Left lung (tissue), 10 donors: ENCODE results near the gene ARID5B. TPM values are rescaled to one million over a fixed set of nuclear protein-coding genes. Genes with fewer than 3 reads are reported as not detected.

ENCODE experiments used
- ATAC-seq: fragments of 200-7000 bp; cut with Tn5 transposase; one replicate; pipeline ENCODE4 v1.9.1; 2020; ENCODE audit warnings: moderate library complexity
- DNase-seq, 4 donors: peaks; one replicate each; pipeline ENCODE4 v3.0.0-alpha.2; 2013 to 2020
- H3K27ac ChIP-seq, 2 donors: fragments of 200-600 bp; sonication (generic) in 1 of 2; one replicate each; pipeline versions ENCODE4 v1.5.0 to v1.8.0; 2020 to 2021
- H3K27me3 ChIP-seq, 2 donors: fragments of 200-600 bp; sonication (generic) in 1 of 2; one replicate each; pipeline versions ENCODE4 v1.5.0 to v1.8.0; 2020 to 2021
- H3K36me3 ChIP-seq, 2 donors: fragments of 200-600 bp; sonication (generic) in 1 of 2; one replicate each; pipeline versions ENCODE4 v1.5.0 to v1.8.0; 2020 to 2021
- H3K4me1 ChIP-seq, 2 donors: fragments of 200-600 bp; one replicate each; pipeline ENCODE4 v1.8.0; 2021
- H3K4me3 ChIP-seq, 2 donors: fragments of 200-600 bp; sonication (generic) in 1 of 2; one replicate each; pipeline versions ENCODE4 v1.5.0 to v1.8.0; 2020 to 2021; ENCODE audit warnings: mild to moderate bottlenecking in 1 of 2
- H3K9me3 ChIP-seq, 2 donors: fragments of 200-600 bp; sonication (generic) in 1 of 2; one replicate each; pipeline versions ENCODE4 v1.5.0 to v1.8.0; 2020 to 2021
- intact Hi-C, 2 donors: fragments of 100-400 bp; cut with DNase I; formaldehyde crosslinking; loops; one replicate each; pipeline versions ENCODE4 v1.11.2 to v1.14.2; 2022
- polyA plus RNA-seq, 6 donors: library from polyadenylated mRNA; unstranded; fragments of 120-200 nt; gene quantifications; one replicate each; pipeline ENCODE4 v1.2.1, GENCODE V29; 2013; ENCODE audit not compliant: insufficient read length in 6 of 6
- total RNA-seq, 2 donors: library from RNA; stranded (reverse); fragmentation: NEBNext Ultra II Directional; extraction: Animal tissue kit (Norgen Biotek cat#: 25700); gene quantifications; one replicate each; pipeline ENCODE4 v1.2.1, GENCODE V29; 2021
- TF ChIP-seq, protein P1 (sequence below), 2 donors: fragments of 200-600 bp; sonication (generic) in 1 of 2; IDR thresholded peaks; one replicate each; pipeline versions ENCODE4 v1.5.0 to v1.8.0; 2021; ENCODE audit warnings: antibody characterized with exemption in 2 of 2
- donor health status: DM: no; HTN: yes; CAD: no.
- donor health status: DM: no; HTN: no; CAD: no.

Gene ARID5B
- total and polyA plus RNA-seq, 8 donors, result 29.9 to 51.5 (median 44.4) TPM

DNA sequence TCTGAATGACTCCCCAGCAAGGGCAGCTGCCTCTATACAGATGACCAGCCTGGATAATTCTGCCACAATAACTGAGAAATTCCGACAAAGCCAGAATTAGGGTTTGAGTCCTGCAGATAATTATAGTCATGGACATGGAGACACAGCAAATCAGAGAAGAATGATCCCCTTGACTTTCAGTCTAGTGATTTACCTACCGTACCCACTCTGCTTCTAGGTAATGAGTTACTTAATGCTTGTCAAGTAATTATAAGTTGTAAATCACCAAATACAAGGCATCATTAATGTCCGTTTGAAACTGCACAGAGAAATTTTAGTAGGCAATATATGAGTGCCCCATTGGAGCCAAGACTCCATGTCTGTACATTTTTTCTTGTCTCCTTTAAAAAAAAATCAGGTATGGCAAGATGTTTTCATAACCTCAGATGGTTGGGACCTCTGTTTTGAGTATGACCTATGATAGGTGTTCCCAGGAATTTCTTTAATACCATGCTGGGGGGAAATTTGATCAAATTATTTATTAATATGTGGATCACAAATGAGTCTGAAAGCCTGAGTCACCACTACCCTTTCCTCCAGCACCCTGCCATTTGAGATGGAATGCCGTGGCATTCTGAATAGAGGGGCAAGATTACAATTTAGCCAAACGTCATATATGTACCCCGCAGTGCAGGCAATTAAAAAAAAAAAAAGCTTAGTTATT lies 5.5 kb upstream of the ARID5B start:
- TF ChIP-seq, protein P1, sequence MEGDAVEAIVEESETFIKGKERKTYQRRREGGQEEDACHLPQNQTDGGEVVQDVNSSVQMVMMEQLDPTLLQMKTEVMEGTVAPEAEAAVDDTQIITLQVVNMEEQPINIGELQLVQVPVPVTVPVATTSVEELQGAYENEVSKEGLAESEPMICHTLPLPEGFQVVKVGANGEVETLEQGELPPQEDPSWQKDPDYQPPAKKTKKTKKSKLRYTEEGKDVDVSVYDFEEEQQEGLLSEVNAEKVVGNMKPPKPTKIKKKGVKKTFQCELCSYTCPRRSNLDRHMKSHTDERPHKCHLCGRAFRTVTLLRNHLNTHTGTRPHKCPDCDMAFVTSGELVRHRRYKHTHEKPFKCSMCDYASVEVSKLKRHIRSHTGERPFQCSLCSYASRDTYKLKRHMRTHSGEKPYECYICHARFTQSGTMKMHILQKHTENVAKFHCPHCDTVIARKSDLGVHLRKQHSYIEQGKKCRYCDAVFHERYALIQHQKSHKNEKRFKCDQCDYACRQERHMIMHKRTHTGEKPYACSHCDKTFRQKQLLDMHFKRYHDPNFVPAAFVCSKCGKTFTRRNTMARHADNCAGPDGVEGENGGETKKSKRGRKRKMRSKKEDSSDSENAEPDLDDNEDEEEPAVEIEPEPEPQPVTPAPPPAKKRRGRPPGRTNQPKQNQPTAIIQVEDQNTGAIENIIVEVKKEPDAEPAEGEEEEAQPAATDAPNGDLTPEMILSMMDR (IDR thresholded peaks at IDR 0.05), result no peak
- Histone ChIP-seq H3K4me3 (no peak overlapping the region), H3K27me3 (no peaks in the 10 kb centered on the region), H3K4me1 (peaks cover 3 to 40% of the 10 kb centered on the region in 2 donors), H3K27ac (no peak overlapping the region), H3K9me3 (no peaks in the 10 kb centered on the region), H3K36me3 (no peaks in the 10 kb centered on the region)
- intact Hi-C loops, result no loop called here
- DNase-seq (no peak), ATAC-seq (no peak)

DNA sequence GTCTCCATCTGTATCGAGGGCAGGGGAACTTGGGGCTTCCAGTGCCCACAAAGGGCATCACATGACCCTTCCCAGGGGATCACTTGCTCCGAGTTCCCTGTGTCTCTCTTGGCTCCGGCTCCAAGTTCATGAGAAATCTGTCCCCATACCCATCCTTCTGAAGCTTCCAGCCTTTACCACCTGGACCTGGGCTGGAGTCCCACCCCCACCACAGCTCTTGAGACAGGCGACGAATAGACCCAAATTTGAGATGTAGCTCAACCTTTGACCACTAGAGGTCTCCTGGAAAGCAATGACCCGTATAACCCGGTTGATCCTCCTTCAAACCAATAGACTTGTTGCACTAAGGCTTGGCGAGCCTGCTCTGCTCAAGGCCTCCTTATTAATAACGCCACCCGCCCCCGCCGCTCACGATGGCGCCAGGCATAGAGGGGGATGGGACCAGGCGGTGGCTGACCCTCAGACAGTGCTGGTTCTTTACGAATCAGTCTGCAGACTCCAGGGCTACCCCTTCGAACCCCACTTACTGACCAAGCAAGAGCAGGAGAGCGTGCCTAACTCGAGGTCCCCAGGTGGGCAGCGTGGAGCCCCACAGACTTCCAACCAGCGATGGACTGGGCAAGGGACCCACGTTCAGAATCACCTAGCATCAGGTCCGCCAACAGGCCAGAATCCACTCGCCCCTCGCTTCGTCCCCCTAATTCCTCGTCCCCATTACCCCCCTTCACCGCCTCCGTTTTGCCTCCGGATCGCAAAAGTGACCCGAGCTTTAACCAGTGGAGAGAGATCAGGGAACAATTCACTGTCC lies 4.4 kb upstream of the ARID5B start:
- H3K27ac ChIP-seq, result peak overlapping the region; percentile 29 to 99
- intact Hi-C loops, result no loop called here
- H3K36me3 ChIP-seq, result no peaks in the 10 kb centered on the region
- no peaks in the 10 kb centered on the region for H3K9me3 ChIP-seq
- H3K4me1 ChIP-seq, result peaks cover 3 to 40% of the 10 kb centered on the region in 2 donors
- TF ChIP-seq, protein P1 (IDR thresholded peaks at IDR 0.05), result peak; percentile 67 to 68
- DNase-seq (peak; percentile 56 to 85 (median 78)), ATAC-seq (peak; percentile 84)
- H3K4me3 ChIP-seq, result peak overlapping the region; percentile 21 to 33
- no peaks in the 10 kb centered on the region for H3K27me3 ChIP-seq

DNA sequence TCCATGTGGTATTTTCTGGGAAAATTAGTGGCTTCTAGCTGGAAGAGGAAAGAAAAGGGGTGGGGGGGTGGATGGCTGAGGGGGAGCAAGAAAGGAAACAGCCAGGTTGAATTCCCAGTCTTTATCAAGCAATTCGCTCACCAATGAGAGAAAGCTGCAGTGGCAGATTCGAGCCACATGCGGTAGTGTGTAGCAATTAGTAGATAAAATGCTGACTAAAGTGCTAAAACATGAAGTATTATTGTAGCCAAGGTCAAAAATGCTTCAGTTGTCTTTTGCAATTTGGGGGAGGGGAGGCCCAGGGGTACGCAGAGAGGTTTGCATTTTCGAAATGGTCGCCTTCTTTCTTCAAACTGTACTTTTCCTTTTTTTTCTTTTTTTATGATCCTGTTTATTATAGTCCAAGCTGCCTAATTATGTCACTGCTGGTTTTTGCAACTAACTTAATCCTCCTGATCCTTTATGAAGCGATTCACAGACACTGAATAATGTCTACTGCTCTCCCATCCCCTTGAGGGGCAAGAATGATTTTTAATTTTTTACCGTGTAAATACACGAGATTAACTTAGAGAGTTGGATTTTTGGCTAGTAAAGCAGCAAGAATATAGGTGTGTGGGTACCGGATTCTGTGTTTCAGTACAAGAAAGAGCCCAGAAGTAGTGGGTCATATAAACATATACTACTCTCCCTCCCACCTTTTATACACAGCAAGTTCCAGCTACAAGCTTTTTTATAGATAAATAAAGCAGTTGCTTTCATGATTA lies 3.6 kb upstream of the ARID5B start:
- H3K27ac ChIP-seq, result peak overlapping the region; percentile 29 to 99
- peak in 2 of 4 donors; percentile 42 to 68 for DNase-seq
- intact Hi-C loops, result no loop called here

DNA sequence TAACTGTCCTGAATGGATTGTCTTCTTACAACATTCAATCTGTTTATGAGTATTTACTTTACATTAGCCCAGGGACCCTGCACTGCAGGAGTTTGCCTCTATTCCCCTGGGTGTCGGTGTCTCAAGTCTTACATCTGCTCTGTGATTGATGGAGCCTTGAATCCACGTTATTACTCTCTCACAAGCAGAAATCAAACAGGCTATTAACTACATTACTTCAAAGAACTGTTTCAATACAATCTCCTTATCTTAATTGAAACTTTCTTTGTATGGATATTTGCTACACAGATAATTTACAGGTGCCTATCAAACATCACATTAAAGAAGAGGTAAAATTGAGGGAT lies 3.1 kb upstream of the ARID5B start:
- H3K36me3 ChIP-seq, result no peaks in the 10 kb centered on the region
- DNase-seq (no peak), ATAC-seq (no peak)
- peaks cover 3 to 40% of the 10 kb centered on the region in 2 donors for H3K4me1 ChIP-seq
- TF ChIP-seq, protein P1 (IDR thresholded peaks at IDR 0.05), result no peak
- no peaks in the 10 kb centered on the region for H3K9me3 ChIP-seq
- H3K27me3 ChIP-seq, result no peaks in the 10 kb centered on the region
- intact Hi-C loops, result no loop called here
- H3K27ac ChIP-seq, result peak overlapping the region in 1 of 2 donors; percentile 99
- H3K4me3 ChIP-seq, result no peak overlapping the region

More for the DNA sequence above, 3.6 kb upstream of the ARID5B start:
- TF ChIP-seq, protein P1 (IDR thresholded peaks at IDR 0.05), result peak; percentile 27 to 33
- Histone ChIP-seq H3K9me3 (no peaks in the 10 kb centered on the region), H3K4me1 (peaks cover 3 to 40% of the 10 kb centered on the region in 2 donors), H3K4me3 (peak overlapping the region; percentile 21 to 33), H3K27me3 (no peaks in the 10 kb centered on the region), H3K36me3 (no peaks in the 10 kb centered on the region)
- peak; percentile 60 for ATAC-seq
